ENCODE measurements around the gene THOC5. TPM values are rescaled to one million over a fixed set of nuclear protein-coding genes. Genes with fewer than 3 reads are reported as not detected.

THOC5 gene
- total RNA-seq, 2 experiments from 2014 or later: 48.7 to 57.3 TPM

GRCh38 chr22:29510542-29510941 is 43.0 kb downstream of the THOC5 start:
- intact Hi-C loops (cut with micrococcal nuclease): no loop called here
- no peaks in the 10 kb centered on the region for H3K9me3 Mint-ChIP-seq
- POLR2A ChIA-PET: interaction anchor here (1.4 kb wide), 1 partner anchor 7 kb away, joined by 4 read pairs; no protein-coding TSS in a partner anchor
- no peak overlapping the region for H3K4me3 Mint-ChIP-seq
- peak overlapping the region; percentile 19 for H3K27ac Mint-ChIP-seq
- CTCF ChIA-PET: interaction anchor here (0.9 to 2.6 kb wide), 4 partner anchors 40 to 198 kb away, joined by 3 to 6 read pairs (median 4); no protein-coding TSS in a partner anchor
- no peak for TF ChIP-seq CTCF (IDR thresholded peaks at IDR 0.05)
- DNase-seq: no peak
- H3K27me3 Mint-ChIP-seq: no peaks in the 10 kb centered on the region
- ATAC-seq: no peak
- H3K4me1 Mint-ChIP-seq (ENCODE audit: low read depth): peaks cover 3% of the 10 kb centered on the region
- peaks cover 25% of the 10 kb centered on the region for H3K36me3 Mint-ChIP-seq (ENCODE audit: low read depth)

- Mint-ChIP-seq H3K27ac (peak overlapping the region; percentile 64), H3K4me1 (ENCODE audit: low read depth) (peaks cover 3% of the 10 kb centered on the region), H3K27me3 (no peaks in the 10 kb centered on the region), H3K4me3 (no peak overlapping the region), H3K9me3 (no peaks in the 10 kb centered on the region), H3K36me3 (ENCODE audit: low read depth) (peaks cover 25% of the 10 kb centered on the region)
- no peak for TF ChIP-seq CTCF (IDR thresholded peaks at IDR 0.05)
- DNase-seq (no peak), ATAC-seq (no peak)
- CTCF ChIA-PET: interaction anchor here (2.0 kb wide), 1 partner anchor 116 kb away, joined by 4 read pairs; no protein-coding TSS in a partner anchor
- POLR2A ChIA-PET: interaction anchor here (0.6 kb wide), 1 partner anchor 25 kb away, joined by 3 read pairs; no protein-coding TSS in a partner anchor
- intact Hi-C loops (cut with micrococcal nuclease): no loop called here
These were observed 43.7 kb downstream of the THOC5 start for GRCh38 chr22:29509815-29510214.

- ChIA-PET POLR2A (interaction anchor here (0.6 kb wide), 1 partner anchor 25 kb away, joined by 3 read pairs; no protein-coding TSS in a partner anchor), CTCF (no interaction called here)
- no peak for DNase-seq
- peaks cover 3% of the 10 kb centered on the region for H3K4me1 Mint-ChIP-seq (ENCODE audit: low read depth)
- ATAC-seq: no peak
- no peaks in the 10 kb centered on the region for H3K9me3 Mint-ChIP-seq
- no peak for TF ChIP-seq CTCF (IDR thresholded peaks at IDR 0.05)
- peaks cover 25% of the 10 kb centered on the region for H3K36me3 Mint-ChIP-seq (ENCODE audit: low read depth)
- no peak overlapping the region for H3K4me3 Mint-ChIP-seq
- no peaks in the 10 kb centered on the region for H3K27me3 Mint-ChIP-seq
- intact Hi-C loops (cut with micrococcal nuclease): no loop called here
- peak overlapping the region; percentile 46 for H3K27ac Mint-ChIP-seq
These were observed 44.3 kb downstream of the THOC5 start for GRCh38 chr22:29509298-29509697.

- intact Hi-C loops (cut with micrococcal nuclease): no loop called here
- CTCF ChIA-PET: interaction anchor here (1.8 kb wide), 1 partner anchor 33 kb away, joined by 5 read pairs; no protein-coding TSS in a partner anchor
- Mint-ChIP-seq H3K4me3 (no peak overlapping the region), H3K4me1 (ENCODE audit: low read depth) (no peaks in the 10 kb centered on the region), H3K9me3 (no peaks in the 10 kb centered on the region), H3K27me3 (no peaks in the 10 kb centered on the region), H3K27ac (no peak overlapping the region), H3K36me3 (ENCODE audit: low read depth) (peaks cover 16% of the 10 kb centered on the region)
- POLR2A ChIA-PET: interaction anchor here (1.5 kb wide), 2 partner anchors 8 to 50 kb away, joined by 4 read pairs; partner anchors contain the start of gene THOC5
- TF ChIP-seq CTCF (IDR thresholded peaks at IDR 0.05): no peak
- ATAC-seq (no peak), DNase-seq (no peak)
These were observed 49.7 kb downstream of the THOC5 start for GRCh38 chr22:29503811-29504372.

- ChIA-PET POLR2A (no interaction called here), CTCF (no interaction called here)
- no peaks in the 10 kb centered on the region for H3K4me1 Mint-ChIP-seq (ENCODE audit: low read depth)
- H3K36me3 Mint-ChIP-seq (ENCODE audit: low read depth): peaks cover 6% of the 10 kb centered on the region
- no peak overlapping the region for H3K27ac Mint-ChIP-seq
- H3K27me3 Mint-ChIP-seq: no peaks in the 10 kb centered on the region
- H3K4me3 Mint-ChIP-seq: no peak overlapping the region
- TF ChIP-seq CTCF (IDR thresholded peaks at IDR 0.05): no peak
- H3K9me3 Mint-ChIP-seq: no peaks in the 10 kb centered on the region
- ATAC-seq: no peak
- DNase-seq: no peak
- intact Hi-C loops (cut with micrococcal nuclease): no loop called here
These were observed 53.7 kb downstream of the THOC5 start for GRCh38 chr22:29499852-29500251.
